Dedifferentiated amniotic fluid mesenchymal stem cell (primary cell): ENCODE data around the gene KLHL30.
"Not testable (repeated sequence)": the region's sequence is repeated elsewhere in the genome, so short reads cannot be mapped to it uniquely, and the experiment has no call there.

Experiments used
- DNase-seq: peaks from one replicate; pipeline ENCODE4 v3.0.0-alpha.2; 2016; ENCODE audit errors: extremely low spot score

The KLHL30 gene

DNA sequence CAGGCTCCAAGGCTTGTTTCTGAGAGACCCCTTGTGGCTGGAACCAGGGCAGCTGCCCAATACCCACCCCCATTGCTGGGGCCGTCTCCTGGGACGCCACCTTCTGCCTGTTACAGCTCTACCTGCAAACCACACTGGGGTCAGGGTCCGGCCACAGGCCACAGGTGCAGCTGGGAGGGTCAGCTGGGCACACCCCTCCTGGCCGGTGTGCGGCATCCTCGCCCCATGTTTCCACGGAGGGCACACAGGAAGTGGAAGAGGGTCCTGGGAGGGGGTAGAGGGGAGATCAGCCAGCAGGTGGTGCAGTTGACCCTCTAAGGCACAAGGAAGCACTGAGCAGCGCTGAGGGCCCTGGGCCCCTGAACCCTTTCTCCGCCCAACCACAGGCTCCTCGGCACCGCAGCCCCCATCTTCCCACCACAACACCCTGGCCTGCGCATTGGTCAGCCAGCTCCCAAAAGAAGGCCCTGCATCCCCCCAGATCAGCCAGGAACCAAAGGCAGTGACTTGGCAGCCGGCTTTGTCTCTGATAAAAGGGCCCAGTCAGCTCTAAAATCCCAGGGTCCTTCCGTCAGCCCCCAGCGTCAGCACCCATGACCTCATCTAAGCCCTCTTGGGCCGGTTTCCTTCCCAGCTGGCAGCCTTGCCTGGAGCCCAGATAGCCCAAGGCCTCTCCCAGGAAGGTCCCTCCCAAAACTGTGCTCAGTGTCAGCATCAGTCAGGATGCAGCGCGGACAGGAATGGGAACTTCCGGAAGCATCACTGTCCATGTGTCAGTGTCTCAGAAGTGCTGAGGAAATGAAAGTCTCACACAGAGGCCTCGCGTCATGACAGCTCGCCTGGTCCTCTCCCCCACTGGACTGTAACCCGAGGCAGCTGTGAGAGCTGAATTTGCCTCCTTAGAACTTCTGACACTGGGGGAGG, 22.0 kb downstream of the KLHL30 start:
- no peak for DNase-seq

DNA sequence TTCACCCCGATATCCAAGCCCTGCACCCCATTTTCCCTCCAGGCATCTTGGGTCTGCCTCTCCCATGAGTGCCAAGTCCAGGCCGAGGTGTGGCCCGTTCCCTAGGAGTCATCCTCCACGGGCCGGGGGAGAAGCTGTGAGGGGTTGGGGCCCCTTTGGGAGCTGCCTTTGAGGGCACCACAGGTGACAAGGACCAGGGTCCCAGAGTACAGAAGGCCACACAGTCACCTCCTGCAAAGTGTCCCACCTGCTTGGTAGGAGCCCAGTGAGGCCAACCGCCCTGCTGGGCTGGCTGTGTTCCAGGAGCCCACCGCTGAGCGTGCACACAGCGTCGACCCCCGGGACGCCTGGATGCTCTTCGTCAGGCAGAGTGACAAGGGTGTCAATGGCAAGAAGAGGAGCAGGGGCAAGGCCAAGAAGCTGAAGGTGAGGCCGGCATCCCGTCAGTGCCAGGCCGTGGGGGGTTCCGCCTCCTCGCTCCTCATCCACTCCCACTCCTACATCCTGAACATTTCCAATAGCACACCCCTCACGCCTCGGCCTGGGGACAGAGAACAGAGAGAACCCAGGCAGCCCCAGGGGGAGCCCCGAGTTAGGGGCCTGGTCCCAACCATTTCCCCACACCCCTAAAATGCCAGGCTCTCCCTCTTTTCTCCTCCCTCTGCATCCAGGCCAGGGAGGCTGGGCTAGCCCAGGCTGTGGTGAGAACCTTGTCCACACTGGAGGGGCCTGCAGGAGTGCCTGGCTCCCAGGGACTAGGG, 23.0 kb downstream of the KLHL30 start:
- no peak for DNase-seq

DNA sequence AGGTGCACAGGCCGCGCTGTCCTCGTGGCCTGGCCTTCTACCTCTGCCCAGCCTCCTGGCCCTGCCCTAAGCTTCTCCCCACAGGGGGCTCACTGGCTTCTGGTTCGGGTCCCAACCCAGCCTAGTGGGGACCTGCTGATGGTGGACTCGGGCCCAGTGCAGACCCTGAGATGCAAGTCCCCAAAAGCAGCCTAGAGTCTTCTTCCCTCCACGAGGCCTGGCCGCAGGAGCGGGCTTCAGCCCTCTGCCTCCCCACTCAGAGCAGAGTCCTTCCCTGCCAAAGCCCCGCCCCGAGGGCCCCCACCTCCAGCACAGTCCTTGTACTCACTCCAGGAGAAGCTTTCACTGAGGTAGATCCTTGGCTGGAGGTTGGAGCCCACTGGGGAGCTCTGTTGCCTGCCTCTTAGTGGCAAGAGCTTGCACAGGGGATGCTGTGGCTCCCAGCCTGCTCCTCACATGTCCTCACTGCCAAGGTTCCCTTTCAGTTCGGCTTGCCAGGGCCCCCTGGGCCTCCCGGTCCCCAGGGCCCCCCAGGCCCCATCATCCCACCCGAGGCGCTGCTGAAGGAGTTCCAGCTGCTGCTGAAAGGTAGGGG, 23.9 kb downstream of the KLHL30 start:
- no peak for DNase-seq

DNA sequence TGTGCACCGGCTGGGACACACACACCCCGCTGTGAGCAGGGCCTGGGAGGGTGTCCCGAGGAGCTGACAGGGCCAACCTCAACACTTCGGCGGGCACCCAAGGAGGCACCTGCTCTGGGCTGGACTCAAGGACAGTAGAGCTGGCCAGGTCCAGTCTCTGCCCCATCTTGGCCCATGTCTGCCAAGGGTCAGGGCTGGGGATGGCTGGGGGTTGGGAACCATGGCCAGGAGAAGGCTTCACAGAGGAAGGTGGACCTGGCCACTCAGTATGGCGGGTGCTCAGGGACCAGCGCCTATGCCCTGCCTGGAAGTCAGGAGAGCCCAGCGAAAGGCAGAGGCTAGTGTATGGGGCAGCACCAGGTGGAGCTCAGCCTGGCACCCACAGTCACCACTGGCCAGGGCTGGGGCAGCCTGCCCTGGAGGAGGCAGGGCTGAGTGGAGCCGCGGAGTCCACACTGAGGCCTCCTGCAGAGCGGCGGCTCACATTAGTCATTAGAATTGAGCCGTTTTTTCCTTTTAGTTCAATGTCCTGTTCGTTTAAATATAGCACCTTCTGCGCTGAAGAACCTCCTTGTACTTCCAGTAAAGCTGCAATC, 24.5 kb downstream of the KLHL30 start:
- DNase-seq, result no peak

DNA sequence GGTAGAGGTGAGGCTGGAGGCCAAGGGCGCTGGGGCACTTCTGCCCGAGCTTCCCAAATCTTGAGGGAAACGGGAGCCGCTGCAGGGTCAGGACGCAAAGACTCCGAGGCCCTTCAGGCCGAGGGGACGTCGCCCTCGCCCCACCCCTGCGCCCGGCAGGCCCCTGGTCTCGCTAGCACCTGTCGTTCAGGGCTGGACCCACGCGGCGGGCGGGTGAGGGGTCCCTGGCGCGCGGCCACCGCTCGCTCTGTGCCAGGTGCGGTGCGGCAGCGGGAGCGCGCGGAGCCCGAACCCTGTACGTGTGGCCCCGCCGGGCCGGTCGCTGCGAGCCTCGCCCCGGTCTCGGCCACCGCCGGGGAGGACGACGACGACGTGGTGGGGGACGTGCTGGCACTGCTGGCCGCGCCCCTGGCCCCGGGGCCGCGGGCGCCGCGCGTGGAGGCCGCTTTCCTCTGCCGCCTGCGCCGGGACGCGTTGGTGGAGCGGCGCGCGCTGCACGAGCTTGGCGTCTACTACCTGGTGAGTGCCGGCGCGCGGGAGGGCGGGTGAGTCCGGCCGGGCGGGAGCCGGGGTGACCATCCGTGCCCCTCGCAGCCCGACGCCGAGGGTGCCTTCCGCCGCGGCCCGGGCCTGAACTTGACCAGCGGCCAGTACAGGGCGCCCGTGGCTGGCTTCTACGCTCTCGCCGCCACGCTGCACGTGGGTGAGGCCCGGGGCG, 25.2 kb downstream of the KLHL30 start:
- DNase-seq, result no peak

DNA sequence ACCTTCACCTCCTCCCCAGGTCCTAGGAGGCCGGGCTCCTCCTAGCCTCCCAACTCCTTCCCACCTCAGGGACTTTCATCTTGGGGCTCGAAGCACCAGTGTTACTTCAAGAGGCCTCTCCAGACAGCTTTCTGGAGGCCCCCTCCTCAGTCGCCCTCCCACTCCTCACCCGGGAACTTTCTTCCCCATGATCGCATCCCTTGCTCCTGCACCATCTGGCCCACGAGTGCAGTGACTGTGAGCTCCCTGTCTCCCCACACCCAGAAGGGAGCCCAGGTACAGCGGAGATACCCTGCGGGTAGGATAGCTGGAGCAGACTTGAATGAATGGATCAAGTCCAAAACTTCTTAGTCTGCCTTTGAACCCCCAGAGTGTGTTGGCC, 26.4 kb downstream of the KLHL30 start:
- no peak for DNase-seq

DNA sequence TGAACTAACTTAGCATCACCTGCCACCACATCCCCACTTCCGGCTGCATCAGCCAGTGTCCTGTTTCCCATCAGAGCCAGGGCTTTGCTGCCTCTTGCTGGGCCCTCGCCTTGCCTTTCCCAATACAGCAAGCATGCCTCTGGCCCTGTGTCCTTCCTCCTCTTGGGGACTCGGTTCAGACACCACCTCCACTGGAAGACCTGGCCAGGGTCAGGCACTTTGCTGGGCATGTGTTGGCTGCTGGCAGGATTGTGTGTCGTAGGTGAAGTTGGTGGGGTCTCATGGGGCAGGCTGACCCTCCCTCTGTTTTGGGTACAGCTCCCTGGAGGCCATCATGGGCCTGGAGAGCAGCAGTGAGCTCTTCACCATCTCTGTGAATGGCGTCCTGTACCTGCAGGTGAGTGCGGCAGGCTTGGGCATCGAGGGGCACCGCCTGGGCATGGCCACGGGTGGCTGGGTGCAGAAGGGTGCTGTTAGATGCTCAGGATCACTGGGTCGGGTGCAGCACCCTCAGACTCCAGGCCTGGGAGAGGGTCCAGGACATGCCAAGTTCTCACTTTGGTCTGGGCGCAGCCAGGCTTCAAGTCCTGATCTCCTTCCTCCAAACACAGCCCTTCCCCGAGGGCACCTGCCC, 26.9 kb downstream of the KLHL30 start:
- no peak for DNase-seq

DNA sequence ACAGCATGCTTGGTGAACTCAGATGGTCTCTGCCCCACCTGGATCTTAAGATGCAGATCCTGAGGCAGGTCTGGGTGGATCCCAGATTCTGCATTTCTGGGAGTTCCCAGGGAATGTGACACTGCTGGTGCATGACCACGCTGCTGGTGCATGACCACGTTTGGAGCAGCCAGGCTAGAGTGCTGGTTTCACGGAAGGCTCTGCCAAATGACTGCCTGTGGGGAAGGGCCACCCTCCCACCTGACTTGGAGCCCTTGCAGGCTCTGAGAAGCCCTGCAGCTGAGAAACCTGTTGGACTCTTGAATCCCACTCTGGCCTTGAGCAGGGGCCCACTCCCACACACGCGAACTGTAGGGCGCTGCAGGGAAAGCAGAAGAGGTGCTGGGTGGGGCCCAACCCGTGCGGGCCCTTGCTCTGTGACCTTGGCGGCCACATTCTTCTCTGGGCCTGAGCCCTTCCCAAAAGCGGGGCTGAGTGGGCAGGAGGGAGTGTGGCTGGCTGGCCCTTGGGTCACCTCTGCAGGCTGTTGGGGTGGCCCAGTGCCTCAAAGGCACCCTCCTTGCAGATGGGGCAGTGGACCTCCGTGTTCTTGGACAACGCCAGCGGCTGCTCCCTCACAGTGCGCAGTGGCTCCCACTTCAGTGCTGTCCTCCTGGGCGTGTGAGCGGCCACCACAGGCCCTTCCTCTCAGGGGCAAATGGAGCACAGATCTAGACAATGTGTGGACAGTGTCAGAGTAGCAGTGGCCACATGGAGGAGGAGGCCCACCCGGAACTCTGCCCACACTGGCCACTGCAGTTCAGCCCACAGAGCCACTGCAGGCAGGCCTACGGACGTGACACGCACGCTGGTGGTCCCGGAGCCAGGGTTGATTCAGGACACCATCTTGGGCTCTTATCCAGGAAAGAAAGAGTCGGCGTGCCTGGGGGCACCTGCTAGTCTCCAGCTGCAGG, 28.2 kb downstream of the KLHL30 start:
- no peak for DNase-seq

DNA sequence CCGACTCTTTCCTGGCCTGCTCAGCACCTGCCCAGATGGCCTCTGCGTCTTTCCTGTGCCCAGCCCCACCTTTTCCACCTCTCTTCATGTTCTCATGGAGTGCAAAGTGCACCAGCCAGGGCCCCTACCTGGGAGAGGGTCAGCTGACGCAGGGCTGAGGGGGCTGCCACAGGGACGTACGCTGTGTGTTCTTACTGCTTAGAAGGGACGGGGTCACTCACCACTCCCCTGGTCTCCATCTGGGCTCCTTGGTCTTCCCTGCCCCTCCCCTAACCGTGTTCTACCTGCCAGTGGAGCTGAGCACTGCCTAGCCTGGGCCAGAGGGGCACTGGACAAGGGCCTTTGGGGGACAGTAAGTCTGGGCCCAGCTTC, 28.9 kb downstream of the KLHL30 start:
- no peak for DNase-seq

DNA sequence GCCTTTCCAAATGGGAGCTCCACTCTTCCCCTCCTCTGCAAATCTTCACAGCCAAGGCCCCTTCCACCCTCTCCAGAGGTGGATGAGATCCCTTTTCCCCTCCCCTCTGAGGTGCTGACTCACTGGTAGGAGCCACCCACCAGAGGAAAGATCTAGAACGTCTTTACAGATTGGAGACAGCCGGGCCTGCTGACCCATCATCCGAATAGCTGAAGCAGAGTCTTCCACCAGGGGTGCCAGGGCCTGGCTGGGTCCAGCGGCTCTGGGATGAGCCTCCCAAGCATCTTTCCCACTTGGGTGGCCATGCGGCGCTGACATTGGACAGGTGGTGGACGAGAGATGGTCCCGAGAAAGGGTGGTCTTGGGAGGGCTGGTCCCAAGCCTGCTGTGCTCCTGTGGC, 29.3 kb downstream of the KLHL30 start:
- no peak for DNase-seq

DNA sequence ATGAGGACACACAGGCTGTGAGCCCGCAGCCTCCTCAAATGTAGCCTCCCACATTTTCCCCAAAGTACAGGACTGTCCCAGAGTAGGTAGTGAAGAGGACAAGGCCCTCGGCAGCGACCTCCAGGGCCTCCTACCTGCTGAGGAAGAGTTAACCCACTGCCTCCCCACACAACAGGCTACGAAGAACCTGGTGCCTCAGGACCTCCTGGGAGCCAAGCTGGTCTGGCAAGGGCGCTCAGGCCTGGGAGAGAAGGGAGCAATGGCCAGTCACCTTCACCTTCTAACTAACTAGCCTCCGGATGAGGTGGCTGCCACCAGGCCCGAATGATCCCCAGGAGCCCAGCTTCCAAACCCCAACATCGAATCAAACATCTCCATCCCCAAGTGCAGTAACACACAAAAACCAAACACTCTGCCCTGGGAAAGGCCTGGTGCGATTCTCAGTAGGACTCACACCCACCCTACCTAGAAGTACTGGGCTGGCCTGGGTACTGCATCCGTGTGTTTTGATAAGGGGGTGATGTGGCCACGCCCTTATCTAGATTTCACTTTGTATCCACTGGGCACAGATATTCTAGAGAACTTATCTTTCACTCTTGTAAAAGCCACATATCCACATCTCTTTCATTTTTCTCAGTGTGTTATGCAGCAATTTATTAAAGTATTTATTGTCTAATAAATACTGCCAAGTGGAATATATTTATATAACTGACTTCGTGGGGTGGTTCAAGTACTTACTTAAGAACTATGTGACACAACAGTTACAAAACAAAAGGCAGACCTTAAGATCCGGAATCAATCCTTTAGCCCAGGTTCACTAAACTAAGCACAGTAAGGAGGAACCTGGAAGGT, 30.0 kb downstream of the KLHL30 start:
- no peak for DNase-seq

DNA sequence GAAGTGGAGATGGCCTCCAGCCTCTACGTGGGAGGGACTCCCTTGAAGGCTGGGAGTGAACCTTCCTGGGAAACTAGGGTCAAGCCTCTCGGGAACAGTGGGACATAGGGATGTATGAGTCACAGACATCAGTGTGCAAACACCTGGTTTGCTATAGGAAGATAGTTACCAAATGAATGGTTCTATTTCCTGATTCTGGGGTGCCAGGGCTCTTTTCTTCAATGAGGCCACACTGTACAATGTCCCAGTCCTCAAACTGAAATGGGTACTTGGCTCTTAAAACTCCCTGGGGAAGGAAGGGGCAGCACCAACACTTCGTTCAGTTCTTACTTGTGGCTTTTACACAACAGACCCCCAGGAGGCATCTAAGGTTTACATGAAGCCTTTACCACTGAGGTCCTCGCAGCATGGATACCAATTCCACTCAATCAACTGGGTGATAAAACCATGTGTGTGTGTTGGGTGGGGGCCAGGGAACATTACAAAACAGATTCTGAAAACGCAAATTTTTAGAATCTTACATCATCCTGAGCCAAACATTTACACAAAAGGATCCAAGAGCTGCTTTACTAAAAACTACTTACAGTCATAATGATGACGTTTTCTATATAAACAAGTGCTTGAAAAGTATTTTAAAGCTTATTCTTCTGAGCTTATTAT, 30.7 kb downstream of the KLHL30 start:
- peak; percentile 93 for DNase-seq

DNA sequence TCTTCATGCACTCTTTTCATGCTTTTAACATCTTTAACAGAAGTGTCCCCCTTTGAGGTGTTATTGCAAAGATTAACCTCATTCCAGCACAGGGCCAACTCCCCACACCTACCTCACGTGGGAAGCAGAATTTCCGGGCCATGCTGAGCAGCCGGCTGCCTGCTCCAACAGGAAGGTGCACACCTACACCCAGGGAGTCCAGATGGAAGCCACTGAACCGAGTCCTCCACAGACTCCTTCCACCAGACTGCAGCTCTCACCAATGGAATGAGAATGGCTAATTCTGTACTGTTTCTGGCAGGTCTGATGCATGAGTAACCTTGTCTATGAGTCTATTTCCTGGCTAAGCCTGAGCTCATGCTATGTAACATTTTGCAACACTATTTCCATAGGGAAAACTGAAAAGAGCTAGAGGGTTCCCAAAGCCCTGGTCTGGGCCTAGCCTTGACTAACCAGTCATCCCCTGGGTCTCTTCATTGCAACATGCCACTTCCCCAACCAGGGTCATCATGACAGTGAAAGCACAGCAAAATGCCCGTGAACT, 31.3 kb downstream of the KLHL30 start:
- peak; percentile 95 for DNase-seq

DNA sequence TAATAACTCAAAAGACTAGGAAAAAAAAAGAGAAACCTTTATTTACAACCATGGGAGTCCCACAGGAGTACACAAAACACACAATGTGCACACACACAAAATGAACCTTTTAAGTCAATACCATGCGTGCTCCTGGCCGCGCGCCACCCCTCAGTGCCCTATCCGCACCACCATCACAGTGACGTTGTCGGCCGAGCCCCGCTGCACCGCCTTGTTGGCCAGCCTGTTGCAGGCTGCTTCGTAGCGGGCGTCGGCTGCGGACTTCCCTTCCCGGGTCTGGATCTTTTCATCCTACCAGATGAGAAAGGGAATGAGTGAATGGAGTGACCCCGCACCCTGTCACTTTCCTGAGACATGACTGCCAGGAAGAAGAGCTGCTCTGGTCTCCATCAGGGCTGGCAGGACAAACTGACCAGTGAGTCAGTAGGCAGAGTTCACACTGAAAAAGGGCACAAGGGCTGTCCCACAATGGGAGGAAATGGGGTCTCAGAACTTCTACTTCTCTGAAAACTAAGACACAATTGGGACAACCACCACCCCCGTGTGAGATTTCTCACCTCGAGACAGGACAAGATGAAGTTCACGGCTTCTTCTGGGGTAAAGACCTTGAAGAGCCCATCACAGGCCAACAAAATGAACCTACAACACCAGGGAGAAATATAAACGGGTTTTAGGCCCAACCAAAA, 32.1 kb downstream of the KLHL30 start:
- no peak for DNase-seq

DNA sequence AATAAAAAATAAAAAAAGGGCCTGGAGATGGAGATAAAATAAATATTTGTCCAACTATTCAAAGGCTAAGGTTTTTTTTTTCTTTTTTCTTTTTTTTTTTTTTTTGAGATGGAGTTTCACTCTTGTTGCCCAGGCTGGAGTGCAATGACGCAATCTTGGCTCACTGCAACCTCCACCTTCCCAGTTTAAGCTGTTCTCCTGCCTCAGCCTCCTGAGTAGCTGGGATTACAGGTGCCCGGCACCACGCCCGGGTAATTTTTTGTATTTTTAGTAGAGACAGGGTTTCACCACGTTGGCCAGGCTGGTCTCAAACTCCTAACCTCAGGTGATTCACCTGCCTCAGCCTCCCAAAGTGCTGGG, 32.6 kb downstream of the KLHL30 start:
- not testable (repeated sequence) for DNase-seq

DNA sequence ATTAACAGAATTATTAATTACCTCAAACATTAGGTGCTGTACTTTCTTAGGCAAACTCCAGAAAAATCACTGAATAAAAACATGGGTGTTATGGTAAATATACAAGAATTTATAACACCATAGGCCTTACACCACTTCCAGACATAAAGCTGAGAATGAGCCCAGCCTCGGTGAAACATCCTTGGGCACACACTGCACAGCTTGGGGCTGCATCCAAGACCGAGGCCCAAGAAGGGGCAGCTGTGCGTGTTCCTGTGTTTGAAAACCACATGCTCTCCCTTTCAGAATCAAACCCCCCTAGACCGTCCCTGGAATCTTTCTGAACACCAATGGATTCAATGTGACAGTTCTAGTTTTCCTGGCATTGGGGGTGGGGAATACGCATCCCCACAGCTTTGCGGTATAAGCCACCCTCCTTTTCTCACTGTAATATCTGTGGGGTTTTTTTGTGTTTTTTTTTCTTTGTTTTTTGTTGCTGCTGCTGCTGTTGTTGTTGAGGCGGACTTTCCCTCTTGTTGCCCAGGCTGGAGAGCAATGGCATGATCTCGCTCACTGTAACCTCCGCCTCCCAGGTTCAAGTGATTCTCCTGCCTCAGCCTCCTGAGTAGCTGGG, 33.2 kb downstream of the KLHL30 start:
- DNase-seq, result peak; percentile 23

DNA sequence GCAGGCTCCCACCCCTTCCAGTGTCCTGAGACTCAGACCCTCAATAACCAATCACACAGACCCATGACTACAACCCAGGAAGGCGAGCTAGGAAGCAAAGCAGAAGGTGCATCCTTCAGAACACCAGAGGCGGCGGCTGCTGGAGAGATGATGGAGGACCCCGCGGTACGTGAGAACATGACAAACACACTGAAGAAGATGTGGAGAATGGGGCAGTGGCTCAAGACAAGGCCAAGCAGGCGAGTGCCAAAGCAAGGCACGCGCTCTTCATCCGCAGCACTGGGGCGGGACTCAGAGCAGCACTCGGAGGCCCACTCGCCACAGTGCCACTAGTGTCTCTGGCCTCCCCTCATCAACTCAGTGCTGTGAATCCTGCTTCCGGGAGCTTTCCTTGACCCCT, 34.0 kb downstream of the KLHL30 start:
- DNase-seq, result no peak
